ENCODE measurements around the gene JPH2.

The JPH2 gene

DNA sequence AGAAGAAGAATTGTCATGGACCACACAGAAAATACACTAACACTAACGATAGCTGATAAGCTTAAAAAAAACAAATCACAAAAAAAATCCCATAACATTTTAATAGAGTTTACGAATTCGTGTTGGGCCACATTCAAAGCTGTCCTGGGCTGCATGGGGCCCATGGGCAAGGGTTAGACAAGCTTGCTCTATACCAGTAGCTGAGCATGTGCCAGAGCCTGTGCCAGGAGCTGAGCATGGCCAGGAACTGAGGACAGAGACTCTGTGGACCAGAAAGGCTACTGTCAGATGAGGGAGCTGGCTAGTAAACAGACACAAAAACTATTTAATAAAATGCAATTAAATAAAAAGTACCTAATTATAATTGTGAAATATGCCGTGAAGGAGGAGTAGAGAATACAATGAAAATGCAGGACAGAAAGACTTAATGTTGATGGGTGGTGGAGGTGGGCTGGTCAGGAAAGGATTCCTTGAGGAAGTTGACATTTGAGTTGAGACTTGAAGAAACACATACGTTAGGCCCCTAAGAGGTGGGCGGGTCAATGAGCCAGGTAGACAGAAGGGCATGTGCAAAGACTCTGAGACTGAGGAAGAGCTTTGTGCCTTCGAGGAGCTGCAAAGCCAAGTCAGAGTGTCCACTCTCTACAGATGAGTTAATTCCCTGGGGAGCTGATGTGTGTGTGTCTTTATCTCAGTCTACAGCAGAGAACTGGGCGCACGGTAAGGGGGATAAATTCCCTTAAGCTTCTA is 66.1 kb downstream of the JPH2 start:
- no peak for DNase-seq

DNA sequence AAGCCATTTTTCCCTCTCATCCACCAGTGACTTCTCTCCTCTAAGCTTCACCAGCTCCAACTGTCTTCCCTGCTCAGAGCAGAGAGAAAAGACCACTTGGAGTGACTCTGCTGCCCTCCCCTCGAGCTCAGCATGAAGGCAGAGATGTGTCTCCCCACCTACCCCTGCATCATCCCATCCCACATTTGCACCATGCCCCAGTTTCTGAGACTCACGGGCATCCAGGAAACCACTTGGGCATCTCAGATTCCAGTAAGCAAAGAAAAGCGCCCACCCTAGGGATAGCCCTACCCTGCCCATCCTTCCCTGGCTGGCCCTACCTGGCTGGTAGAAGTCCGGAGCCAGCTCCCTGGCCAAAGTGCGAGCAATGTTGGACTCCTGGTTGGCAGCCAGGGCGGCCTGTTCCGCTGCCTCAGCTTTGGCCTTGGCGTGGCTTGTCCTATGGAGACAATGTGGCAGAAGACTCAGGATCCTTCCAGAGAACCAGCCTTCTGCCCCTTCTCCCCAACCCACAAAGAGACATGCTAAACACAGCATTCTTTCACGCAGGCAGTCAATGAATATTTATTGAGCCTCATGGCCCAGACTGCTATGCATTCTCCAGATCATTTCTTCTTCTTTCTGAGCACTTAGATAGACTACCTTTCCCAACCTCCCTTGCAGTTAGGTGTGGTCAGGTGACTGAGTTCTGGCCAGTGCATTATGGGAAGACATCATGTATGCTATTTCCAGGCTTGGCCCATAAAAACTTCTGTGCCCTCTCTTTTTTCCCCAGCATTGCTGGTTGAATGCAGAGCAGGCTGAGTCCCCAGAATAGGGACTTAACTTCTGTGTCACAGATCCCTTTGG is 68.6 kb downstream of the JPH2 start:
- no peak for DNase-seq

DNA sequence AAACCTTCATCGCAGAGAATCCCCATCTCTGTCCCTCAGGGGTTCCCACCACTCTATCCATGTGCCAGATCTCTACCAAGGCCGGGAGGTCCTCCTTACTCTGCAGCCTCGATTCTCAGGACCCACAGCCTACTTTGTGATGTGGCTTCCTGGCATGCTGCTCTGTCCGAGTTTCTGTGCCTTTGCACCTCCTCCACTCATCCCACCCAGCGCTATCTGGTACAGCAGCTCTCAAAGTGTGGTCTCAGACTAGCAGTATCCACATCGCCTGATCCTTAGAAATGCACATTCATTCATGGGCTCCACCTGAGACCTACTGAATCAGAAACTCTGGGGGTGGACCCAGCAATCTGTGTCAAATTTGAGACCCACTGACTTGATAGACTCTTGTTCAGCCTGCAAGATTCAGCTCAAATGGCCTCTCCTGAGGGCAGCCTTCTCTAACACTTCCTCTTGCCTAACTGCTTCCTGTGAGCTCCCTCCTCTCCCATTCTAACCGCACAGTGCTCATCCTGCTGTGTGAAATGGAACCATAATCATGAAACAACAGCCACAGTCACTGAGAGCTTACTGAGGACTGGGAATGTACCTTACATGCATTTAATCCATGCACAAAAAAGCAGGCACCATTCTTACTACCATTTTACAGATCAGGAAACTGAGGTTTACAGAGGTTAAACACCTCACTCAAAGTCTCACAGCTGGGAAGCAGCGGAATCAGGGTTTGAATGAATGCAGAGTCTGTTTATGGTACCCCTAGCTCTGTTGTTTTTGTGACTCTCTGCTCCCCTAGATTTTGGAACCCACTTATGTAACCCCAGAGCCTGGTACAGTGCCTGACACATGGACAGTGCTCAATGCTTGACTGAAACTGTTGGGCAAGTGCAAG is 69.4 kb downstream of the JPH2 start:
- DNase-seq, result no peak

DNA sequence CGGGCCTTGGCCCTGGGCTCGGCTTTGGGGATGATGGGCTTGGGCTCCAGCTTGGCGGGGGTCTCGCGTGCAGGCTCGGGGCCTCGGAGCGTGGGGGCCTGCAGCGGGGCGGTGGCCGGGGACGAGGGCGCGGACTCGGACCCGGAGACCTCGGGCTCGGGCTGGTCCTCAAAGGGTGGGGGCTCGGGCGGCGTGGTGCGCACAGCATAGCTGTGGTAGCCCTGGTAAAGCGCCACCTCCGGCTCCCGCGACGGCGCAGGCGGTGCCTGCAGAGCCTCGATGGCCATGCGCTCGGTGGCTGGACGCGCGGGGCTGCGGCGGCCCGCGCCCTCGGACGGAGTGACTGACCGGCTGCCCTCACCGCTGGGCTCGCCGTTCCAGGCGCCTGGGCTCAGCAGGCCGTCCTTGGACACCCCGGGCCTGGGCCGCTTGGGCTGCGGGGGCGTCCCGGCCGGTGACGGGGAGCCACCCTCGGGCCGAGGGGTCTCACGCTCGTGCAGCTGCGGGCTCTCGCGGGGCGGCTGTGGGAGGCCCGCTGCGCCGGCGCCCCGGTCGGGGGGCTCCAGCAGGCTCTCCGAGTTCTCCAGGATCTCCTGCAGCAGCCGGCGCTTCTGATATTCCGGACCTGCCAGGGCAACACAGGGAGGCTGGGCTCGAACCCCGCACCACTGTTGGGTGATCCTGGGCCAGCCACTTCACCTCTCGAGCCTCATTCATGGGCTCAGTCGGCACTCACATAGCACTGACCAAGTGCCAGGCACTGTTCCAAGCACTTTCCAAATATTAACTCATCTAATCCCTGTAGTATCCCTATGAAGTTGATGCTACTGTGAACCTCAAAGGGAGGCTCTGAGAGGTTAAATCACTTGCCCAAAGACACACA is 71.0 kb downstream of the JPH2 start:
- DNase-seq, result no peak

DNA sequence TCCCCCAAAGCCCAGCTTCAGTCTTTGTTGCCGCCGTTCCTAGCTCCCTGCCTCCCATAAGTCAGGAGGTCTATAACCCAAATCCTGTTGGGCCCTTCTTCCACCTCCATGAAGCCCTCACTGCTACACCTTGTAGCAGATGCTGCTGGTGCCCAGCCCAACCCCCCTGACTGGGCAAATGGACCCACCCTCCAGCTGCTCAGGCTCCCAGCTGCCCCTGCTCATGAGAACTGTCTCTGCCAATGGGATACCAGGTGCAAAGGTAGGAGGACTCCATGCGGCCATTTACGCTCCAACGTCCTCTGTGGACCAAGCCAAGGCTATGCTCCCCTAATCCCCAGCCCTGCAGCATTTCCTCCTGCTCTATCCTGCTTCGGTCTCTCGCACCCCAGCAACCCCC is 71.8 kb downstream of the JPH2 start:
- no peak for DNase-seq

DNA sequence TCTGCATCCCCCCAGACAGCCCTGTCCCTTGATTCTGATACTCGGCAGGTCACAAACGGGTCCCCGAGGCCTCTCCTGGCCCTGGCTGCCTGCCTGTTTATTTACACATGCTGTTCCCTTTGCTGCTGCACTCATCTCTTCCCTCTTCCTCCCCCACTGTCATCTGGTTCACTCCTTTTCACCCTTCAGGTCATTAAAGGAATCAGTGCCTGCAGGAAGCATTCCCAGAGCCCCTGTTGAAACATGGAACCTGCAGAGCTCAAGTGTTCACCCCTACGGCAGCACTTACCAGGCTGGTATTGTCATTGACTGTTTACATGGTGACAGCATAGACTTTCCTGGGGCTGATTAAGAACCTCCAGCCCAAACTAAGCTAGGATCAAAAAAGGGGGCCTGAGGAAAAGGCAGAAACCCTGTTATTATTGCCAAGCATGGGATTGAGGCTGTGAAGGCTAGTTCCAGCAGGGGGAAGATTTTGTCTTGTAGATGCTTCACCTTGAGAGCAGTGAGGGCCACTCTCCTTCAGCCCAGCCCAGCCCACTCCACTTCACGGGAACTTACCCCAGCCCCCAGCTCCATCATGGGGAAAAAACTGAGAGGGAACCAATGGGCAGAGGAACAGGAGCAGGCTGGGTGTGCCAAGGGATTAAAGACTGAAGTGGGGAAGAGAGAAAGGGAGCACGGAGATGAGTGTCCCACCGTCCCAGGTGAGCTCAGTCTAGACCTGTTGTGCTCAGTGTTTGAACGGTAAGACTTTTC is 73.2 kb downstream of the JPH2 start:
- no peak for DNase-seq

DNA sequence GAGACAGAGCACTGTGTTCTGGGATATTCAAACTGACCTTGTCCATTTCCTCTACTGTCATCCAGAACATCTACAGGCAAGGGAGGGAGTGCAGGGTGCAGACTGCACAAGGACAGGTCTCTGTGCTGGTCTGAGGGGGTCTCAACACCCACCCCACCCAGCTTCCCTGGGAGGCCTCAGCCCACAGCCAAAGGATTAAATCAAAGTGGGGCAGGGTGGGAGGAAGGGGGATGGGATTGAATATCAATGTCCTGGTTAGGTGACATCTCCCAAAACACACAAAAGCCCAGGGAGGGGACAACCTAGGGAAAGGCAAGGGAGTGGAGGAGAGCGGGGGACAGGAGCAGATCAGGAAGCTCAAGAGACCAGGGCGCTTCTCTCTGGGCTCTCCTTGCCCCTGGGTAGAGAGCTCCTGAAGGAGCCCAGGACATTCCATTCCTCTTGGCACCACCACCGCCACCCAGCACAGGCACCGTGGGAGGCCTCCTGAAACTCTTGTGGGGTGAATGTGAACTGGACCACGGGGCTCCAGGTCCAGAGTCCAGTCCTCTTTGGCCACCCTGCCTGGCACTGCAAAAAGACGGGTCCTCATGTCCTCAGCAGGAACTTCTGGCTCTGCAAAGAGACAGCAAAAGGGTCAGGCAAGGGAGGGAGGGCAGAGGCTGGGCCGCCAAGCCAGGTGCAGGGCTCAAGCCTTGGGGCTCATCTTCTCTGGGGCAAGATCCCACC is 73.9 kb downstream of the JPH2 start:
- DNase-seq, result no peak

DNA sequence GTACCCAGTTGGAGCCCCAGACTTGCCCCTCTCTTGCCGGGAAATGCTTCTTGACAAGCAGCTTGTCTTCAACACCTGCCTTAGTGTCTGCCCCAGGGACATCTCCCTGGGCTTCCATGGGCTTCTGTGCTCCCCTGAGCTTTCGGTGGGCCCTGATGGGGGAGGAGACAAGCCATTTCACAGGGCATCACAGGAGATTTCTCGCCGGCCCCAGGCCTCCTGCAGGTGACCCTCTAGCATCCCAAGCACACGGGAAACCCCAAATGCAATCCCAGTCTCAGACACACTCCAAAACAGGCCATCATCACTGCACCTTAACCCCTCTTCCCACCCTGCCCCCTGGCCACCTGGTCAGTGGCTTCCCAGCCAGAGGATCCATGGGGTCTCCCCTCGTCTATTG is 74.5 kb downstream of the JPH2 start:
- DNase-seq, result no peak

DNA sequence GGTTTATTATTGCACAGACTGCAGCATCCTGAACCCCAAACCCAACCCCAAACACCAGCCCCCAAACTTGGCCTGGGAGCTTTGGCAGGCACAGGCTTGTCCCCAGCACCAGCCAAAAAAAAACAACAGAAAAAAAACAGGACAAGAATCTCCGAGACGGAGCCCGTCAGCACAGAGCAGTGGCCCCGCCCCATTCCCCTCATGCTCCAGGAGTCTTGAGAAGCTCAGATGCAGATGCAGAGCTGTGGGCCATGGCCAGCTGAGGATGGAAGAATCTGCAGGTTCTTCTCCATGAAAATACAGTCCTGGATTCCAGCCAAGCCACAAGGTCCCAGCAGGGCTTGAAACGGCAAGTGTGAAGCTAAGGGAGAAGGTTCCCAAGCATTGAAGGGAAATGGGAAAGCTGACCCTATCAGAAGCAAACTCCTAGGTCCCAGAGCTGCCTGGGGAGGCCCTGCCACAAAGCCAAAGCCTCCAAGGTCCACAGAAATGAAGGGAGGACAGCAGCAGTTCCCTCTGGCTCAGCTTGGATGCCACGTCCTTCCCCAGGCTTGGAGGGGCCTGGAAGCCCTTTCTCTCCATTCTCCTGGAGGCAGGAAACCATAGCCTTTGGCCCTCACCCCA is 75.2 kb downstream of the JPH2 start:
- DNase-seq, result no peak

DNA sequence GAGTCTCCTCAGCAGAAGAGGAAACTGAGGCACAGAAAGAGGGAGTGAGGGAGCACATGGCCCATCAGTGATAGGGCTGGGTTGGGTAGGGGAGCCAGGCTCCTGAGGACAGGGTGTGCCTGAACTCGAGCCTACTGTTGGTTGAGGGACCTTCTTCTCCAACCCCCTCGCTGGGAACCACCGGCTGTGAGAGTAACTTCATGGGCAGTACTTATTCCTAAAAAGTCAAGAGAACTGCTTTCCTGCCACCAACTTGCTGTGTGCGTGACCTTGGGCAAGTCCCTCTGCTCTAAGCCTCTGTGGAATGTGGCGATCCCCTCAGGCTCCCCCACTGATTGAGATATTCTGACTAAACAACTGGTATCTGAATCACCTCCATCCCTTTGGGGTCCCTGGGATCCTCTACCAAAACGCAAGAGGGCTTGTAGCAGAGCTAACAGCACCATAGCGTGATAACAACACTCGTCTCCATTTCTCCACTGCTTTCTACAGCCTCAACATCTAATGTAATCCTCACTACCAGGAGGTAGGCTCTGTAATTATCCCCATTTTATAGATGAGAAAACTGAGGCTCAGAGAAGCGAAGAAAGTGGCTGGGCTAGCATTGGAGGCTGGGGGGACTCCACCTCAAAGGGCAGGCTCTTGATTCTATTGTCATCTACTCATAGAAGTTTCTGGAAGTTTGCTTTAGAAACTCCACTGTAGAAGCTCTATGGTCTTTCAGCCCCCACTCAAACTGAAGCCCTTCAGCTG is 76.0 kb downstream of the JPH2 start:
- DNase-seq, result no peak

DNA sequence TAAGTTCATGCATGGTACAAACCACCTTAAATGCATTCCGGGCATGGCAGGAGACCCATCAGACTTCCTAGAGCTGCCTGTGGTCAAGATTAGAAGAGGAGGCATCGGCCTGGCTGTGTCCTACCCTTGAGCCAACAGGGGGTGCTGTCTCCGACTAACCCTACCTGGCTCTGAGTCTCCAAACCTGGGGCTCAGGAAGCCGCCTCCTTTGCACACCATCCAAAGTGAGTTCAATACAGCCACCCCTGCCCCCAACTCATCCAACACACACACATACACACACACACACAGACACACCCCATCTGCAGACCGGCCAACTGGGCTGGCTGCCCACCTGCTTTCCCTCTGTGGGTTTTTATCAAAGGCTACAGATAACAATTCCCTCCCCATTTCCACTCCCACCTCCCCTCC is 77.0 kb downstream of the JPH2 start:
- DNase-seq, result no peak

DNA sequence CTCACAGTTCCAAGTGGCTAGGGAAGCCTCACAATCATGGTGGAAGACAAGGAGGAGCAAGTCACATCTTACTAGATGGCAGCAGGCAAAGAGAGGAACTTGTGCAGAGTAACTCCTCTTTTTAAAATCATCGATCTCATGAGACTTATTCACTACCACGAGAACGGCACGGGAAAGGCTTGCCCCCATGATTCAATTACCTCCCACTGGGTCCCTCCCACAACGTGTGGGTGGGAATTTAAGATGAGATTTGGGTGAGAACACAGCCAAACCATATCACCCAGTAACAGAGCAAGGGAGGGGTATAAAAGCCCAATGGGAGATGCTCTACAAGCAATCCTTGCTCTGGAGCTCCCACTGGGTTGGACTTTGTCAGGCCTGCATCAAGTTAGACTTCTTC is 80.4 kb downstream of the JPH2 start:
- no peak for DNase-seq

DNA sequence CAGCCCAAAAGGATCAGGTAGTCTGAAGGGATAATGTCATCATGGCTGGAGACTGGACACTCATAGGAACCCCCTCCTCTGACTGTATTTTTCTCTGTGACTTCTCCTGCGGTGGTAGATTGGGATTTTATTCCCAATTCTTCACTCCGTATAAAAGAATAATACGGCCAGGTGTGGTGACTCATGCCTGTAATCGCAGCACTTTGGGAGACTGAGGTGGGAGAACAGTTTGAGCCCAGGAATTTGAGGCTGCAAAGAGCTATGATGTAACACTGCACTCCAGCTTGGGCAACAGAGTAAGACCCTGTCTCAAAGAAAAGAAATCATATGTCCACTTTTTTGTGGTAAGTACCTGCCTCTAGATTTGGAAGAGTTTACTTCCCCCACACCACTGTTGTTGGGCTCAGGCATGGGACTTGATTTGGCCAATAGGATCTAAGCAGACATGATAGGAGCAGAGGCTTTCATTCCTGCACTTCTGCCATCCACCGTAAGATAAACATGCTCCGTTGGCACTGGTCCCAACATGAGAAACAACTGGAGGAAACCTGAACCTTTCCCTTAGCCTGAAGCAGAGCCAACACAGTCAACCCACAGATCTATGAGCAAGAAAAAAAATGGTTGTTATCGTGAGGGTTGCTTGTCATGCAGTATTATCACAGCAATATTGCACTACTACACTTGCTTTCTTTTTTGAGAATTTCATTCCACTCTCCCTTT is 82.0 kb downstream of the JPH2 start:
- peak; percentile 49 for DNase-seq

DNA sequence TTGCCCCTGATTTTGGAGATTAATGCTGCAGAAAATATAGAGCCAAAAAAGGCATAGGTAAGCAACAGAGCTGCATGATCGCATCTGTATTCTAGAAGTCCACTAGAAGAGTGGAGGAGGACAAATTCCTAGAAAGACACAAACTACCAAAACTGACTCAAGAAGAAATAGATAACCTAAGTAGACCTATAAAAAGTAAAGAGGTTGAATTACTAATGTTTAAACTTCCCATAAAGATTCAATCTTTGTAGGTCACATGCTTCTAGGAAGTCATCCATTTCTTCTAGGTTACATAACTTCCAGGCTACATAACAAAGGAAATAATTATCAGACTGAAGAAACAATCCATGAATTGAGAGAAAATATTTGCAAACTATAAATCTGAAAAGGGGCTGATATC is 84.4 kb downstream of the JPH2 start:
- no peak for DNase-seq

DNA sequence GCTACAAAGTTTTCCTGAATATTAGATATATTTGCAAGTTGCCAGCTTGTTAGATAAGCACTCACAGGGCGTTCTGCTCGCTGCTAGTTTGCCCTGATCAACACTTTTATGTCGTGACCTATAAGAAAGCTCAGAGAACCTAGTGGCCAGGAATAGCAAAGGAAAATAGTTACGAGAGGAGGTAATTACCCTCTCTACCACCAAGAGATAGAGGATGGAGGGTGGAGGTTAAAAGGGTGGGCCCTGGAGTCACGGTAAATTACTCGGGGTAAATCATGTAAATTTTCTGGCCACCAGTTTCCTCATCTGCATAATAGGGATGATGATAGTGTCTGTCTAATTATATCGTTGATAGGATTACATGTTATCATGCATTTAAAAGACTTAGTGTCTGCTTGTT is 87.2 kb downstream of the JPH2 start:
- DNase-seq, result no peak

DNA sequence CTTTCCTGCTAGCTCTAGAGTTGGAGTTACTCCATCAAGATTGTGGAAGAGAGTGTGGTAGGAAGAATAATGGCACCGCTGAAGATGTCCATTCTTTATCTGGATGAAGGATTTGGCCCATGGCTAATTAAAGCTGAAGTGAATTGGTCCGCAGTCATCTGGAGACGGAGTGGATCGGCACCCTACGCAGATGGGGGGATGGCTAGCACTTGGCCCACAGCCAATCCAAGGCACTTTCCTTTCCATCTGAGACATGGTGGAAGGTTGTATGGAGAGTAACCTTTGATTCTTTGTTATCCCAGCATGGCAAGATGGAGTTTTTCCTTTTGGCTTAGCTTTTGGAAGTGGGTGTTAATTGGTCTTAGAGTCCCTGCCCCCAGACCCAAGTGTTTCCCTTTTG is 88.3 kb downstream of the JPH2 start:
- no peak for DNase-seq

DNA sequence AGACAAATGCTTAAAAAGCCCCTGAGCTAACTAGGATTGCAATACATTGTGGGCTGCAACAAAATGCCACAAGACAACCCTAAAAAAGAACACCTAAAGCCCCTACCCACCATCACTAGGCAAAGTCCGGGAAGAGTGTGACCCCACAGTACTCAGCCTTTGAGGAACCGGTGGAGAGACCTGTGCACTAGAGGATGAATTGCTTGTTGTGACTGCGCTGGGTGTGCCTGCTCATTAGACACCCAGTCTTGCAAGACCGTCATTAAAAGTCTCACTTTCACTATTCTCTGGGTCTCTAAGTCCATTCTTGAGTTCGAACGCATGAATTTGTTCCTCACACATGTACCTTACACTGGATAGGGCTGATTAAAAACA is 88.7 kb downstream of the JPH2 start:
- no peak for DNase-seq

DNA sequence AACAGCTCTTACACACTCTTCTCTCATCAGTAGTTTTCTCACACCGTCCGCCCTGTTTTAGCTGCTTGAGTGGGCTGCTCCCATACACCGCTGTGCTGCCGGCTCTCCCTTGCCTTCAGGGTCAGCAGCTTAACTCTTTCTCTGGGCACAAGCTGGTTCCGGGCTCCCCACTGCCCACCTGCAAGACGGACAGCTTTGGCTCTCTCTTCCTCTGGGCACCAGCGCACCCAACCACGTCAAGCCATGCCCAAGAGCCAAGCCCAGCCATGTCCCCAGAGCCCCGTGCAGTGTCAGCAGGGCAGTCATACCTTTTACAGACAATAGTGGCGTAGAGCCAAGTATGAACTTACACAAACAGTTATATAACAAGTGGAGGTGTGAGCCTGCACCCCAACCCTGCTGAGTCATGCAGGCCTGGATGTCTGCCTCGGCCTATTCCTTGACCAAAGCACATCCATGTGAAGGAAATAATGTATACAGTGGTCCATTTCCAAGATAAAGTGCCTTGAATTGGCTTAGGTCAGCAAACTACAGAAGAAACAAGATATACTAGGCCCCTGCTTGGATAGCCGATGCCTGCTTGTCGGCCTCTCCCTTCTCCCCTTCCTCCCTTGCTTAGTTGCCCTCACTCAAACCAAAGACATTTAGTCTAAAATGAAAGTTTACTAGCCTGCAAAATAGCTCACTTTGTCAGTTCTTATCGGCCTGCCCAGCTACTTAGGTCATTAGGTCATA is 89.3 kb downstream of the JPH2 start:
- DNase-seq, result no peak

Measured in right hindlimb (tissue), 1 donor.